ENCODE results near the gene NUP35.
"Not testable (repeated sequence)": the region's sequence is repeated elsewhere in the genome, so short reads cannot be mapped to it uniquely, and the experiment has no call there.

NUP35 gene

GRCh38 chr2:183126635-183127034 is 2.4 kb downstream of the NUP35 start:
- DNase-seq (ENCODE audit: insufficient read length, low spot score) (no peak), FAIRE-seq (no peak)

- no peak for FAIRE-seq
- DNase-seq (ENCODE audit: insufficient read length, low spot score): no peak
Measured at GRCh38 chr2:183134016-183134415, 9.8 kb downstream of the NUP35 start.

DNA sequence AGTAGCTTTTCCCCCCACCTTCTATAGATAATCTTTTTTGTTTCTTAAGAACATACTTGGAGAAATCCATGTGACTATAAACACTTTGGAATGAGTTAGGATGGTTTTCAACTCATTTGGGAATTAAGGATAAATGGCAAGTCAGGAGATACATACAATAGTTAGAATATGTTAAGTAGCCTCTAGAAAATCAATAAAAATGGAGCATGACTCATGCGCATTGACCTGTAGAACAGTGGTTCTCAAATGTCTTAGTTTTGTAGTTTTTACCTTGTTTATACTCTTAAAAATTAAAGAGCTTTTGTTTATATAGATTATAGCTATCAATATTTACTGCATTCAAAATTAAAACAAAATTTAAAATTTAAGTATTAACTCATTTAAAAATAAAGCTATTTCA is 24.7 kb downstream of the NUP35 start:
- DNase-seq (ENCODE audit: insufficient read length, low spot score) (no peak), FAIRE-seq (no peak)

DNA sequence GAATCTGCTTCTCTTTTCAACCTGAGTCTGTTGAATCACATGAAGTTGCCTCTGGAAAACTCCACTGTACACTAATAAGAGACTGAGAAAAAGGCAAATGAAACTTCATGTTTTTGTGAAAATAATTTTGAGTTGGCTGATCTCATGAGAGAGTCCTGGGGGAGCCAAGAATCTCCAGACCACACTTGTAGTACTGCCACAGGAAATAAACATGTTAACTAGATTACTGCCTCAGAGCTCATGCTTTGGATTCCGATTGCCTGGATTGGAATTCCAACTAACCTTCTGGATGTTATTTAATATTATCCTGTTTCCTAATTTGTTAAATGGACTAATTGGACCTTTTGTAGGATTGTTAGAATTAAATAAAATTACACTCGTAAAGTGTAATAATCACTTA is 25.2 kb downstream of the NUP35 start:
- FAIRE-seq: no peak
- DNase-seq (ENCODE audit: insufficient read length, low spot score): no peak

- not testable (repeated sequence) for DNase-seq (ENCODE audit: insufficient read length, low spot score); FAIRE-seq
Measured at GRCh38 chr2:183152280-183152679, 28.0 kb downstream of the NUP35 start.

- DNase-seq (ENCODE audit: insufficient read length, low spot score): no peak
- FAIRE-seq: no peak
Measured at GRCh38 chr2:183153967-183154366, 29.7 kb downstream of the NUP35 start.

GRCh38 chr2:183154772-183155171 is 30.5 kb downstream of the NUP35 start:
- not testable (repeated sequence) for DNase-seq (ENCODE audit: insufficient read length, low spot score); FAIRE-seq

DNA sequence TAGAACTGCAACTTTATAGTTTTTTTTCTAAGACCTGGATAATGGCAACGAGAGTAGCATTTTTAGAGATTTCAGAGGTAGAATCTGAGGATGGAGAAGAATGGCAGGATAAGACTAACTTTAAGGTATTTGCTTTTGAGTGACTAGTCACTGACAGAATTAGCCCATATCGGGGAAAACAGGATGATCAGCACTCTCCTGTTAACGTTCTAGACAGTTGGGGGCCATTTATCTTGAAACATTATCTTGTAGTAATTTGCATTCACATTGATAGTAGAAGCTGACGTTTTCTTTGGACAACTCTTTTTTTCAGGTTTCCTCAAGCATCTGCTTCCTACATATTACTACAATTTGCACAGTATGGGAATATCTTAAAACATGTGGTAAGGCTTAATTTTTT is 32.9 kb downstream of the NUP35 start:
- DNase-seq (ENCODE audit: insufficient read length, low spot score) (no peak), FAIRE-seq (peak; percentile 11)

GRCh38 chr2:183162362-183162761 is 38.1 kb downstream of the NUP35 start:
- no peak for DNase-seq (ENCODE audit: insufficient read length, low spot score)
- FAIRE-seq: no peak

DNA sequence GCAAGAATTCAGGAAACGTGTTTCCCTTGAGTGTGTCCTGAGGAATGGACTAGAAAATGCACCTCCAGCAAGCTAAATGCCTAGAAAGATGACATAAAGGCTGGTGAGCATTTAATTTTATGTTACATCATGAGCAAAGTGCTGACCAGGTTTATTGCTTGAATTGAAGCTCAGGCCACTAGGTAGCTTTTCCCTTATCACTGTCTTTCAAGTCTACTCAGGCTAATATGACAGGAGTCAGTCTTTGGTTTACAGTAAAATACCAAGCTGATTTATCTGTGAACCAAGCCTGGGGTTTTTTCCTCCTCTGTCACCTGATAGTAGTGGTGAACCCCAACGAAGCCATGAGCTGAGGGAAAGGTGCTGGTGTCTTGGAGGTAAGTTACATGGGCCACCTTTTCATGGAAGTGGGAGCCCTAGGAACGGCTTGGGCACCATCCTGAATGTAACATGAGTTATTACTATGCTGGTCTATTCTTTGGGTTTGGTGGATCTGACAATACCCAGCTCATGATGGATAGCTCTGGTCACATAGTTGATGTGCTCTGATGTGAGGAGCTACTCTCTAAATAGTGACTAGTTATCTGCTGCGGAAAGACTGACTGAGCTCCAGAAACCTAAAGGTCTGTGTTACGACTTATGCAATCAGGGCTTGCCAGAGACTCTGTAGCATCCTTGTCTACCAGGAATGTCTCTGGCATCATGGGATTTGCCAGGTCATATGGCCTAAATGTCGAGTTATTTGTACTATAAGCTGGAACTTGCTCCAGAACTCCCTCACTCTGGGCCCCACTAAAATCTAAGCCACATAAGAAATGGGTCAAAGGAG is 39.8 kb downstream of the NUP35 start:
- no peak for DNase-seq (ENCODE audit: insufficient read length, low spot score)

DNA sequence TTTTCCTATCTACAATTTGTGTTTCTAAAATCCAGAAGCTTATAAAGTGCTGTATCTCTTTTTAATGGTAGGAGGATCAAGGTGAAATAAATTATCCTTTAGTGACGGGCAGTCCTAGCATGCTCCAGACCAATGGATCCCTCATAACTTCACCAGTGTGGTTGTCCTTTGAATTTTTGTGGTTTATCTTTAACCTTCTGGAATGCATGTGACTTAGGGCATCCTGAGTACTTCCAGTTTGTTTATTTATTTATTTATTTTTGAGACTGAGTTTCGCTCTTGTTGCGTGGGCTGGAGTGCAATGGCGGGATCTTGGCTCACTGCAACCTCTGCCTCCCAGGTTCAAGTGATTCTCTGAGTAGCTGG is 40.4 kb downstream of the NUP35 start:
- FAIRE-seq (no peak), DNase-seq (ENCODE audit: insufficient read length, low spot score) (no peak)

More for the DNA sequence above, 39.8 kb downstream of the NUP35 start:
- FAIRE-seq: no peak

GRCh38 chr2:183166210-183166609 is 42.0 kb downstream of the NUP35 start:
- no peak for DNase-seq (ENCODE audit: insufficient read length, low spot score)
- FAIRE-seq: no peak

- DNase-seq (ENCODE audit: insufficient read length, low spot score); FAIRE-seq: not testable (repeated sequence)
Measured at GRCh38 chr2:183166976-183167375, 42.7 kb downstream of the NUP35 start.

GRCh38 chr2:183172220-183172887 is 48.1 kb downstream of the NUP35 start:
- no peak for FAIRE-seq
- DNase-seq (ENCODE audit: insufficient read length, low spot score): no peak

GRCh38 chr2:183179156-183179555 is 54.9 kb downstream of the NUP35 start:
- FAIRE-seq (no peak), DNase-seq (ENCODE audit: insufficient read length, low spot score) (no peak)

DNA sequence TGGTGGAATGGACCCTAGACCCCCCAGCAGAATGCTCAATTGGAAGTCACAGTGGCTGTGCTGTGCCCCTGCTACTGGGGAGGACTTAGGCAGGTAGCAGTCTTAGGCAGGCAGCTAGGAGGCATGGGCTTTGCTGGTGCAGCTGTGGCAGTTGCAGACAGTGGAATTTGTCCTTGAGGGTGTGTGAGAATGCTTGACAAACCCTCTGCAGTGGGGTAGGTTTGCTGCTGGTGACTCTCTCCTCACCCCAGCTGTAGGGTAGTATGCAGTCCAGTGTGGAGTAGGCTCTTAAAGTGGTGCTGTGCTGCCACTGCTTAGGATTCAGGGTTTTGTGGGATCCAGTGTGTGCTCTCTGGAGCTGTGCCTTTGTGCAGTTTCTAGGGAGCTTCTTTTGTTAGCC is 61.3 kb downstream of the NUP35 start:
- DNase-seq (ENCODE audit: insufficient read length, low spot score) (no peak), FAIRE-seq (no peak)

DNA sequence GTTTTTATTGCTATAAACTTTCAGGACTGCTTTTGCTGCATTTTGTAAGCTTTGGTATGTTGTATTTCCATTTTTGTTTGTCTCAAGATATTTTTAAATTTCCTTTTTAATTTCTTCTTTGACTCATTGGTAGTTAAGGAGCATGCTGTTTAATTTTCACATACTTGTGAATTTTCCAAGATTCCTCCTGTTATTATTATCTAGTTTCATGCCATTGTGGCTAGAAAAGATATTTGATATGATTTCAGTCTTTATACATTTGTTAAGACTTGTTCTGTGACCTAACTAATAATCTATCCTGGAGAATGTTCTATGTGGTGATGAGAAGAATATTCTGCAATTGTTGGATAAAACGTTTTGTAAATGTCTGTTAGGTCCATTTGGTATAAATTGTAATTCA is 62.1 kb downstream of the NUP35 start:
- FAIRE-seq: peak; percentile 14
- no peak for DNase-seq (ENCODE audit: insufficient read length, low spot score)

DNA sequence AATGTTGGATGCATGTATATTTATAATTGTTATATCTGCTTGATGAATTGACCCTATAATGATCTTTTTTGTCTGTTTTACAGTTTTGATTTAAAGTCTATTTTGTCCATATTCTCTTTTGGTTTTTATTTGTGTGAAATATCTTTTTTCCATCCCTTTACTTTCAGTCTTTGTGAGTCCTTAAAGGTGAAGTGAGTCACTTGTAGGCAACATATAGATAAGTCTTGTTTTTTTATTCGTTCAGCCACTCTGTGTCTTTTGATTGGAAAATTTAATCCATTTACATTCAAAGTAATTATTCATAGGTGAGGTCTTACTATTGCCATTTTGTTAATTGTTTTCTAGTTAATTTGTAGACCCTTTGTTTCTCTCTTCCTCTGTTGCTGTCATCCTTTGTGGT is 62.5 kb downstream of the NUP35 start:
- DNase-seq (ENCODE audit: insufficient read length, low spot score): no peak
- FAIRE-seq: no peak

GRCh38 chr2:183192343-183192742 is 68.1 kb downstream of the NUP35 start:
- DNase-seq (ENCODE audit: insufficient read length, low spot score): no peak
- no peak for FAIRE-seq

GRCh38 chr2:183193904-183194303 is 69.7 kb downstream of the NUP35 start:
- no peak for DNase-seq (ENCODE audit: insufficient read length, low spot score)

GRCh38 chr2:183195397-183195796 is 71.2 kb downstream of the NUP35 start:
- no peak for FAIRE-seq

More at GRCh38 chr2:183193904-183194303, 69.7 kb downstream of the NUP35 start:
- no peak for FAIRE-seq

GRCh38 chr2:183195998-183196409 is 71.8 kb downstream of the NUP35 start:
- FAIRE-seq (no peak), DNase-seq (ENCODE audit: insufficient read length, low spot score) (no peak)

More at GRCh38 chr2:183195397-183195796, 71.2 kb downstream of the NUP35 start:
- no peak for DNase-seq (ENCODE audit: insufficient read length, low spot score)
